ENCODE data around the gene CYP26B1.
A peak's percentile ranks its signal among the peaks of the same experiment; 100 is the strongest.

The CYP26B1 gene

GRCh38 chr2:72155151-72155550, 7.5 kb upstream of the CYP26B1 start:
- no peak for DNase-seq (ENCODE audit: low read depth in 1 of 2, low spot score in 1 of 2)

GRCh38 chr2:72154386-72154975, 6.8 kb upstream of the CYP26B1 start:
- DNase-seq (ENCODE audit: low read depth in 1 of 2, low spot score in 1 of 2): no peak

- no peak for DNase-seq (ENCODE audit: low read depth in 1 of 2, low spot score in 1 of 2)
Observed at GRCh38 chr2:72153924-72154323, 6.3 kb upstream of the CYP26B1 start.

- no peak for DNase-seq (ENCODE audit: low read depth in 1 of 2, low spot score in 1 of 2)
Observed at GRCh38 chr2:72153026-72153791, 5.5 kb upstream of the CYP26B1 start.

GRCh38 chr2:72150861-72151356, 3.2 kb upstream of the CYP26B1 start:
- no peak for DNase-seq (ENCODE audit: low read depth in 1 of 2, low spot score in 1 of 2)

GRCh38 chr2:72150157-72150860, 2.6 kb upstream of the CYP26B1 start:
- peak; percentile 25 to 33 for DNase-seq (ENCODE audit: low read depth in 1 of 2, low spot score in 1 of 2)

GRCh38 chr2:72149556-72150156, 2.0 kb upstream of the CYP26B1 start:
- no peak for DNase-seq (ENCODE audit: low read depth in 1 of 2, low spot score in 1 of 2)

GRCh38 chr2:72148837-72149555, 1.3 kb upstream of the CYP26B1 start:
- DNase-seq (ENCODE audit: low read depth in 1 of 2, low spot score in 1 of 2): no peak

- DNase-seq (ENCODE audit: low read depth in 1 of 2, low spot score in 1 of 2): no peak
Observed at GRCh38 chr2:72148003-72148836, 558 bp upstream of the CYP26B1 start.

- no peak for DNase-seq (ENCODE audit: low read depth in 1 of 2, low spot score in 1 of 2)
Observed at GRCh38 chr2:72146347-72147302, 1.0 kb downstream of the CYP26B1 start.

GRCh38 chr2:72145658-72146329, 1.9 kb downstream of the CYP26B1 start:
- no peak for DNase-seq (ENCODE audit: low read depth in 1 of 2, low spot score in 1 of 2)

GRCh38 chr2:72145289-72145657, 2.4 kb downstream of the CYP26B1 start:
- DNase-seq (ENCODE audit: low read depth in 1 of 2, low spot score in 1 of 2): no peak

GRCh38 chr2:72144632-72145288, 2.9 kb downstream of the CYP26B1 start:
- DNase-seq (ENCODE audit: low read depth in 1 of 2, low spot score in 1 of 2): no peak

- DNase-seq (ENCODE audit: low read depth in 1 of 2, low spot score in 1 of 2): no peak
Observed at GRCh38 chr2:72144274-72144631, 3.4 kb downstream of the CYP26B1 start.

- DNase-seq (ENCODE audit: low read depth in 1 of 2, low spot score in 1 of 2): no peak
Observed at GRCh38 chr2:72143441-72144273, 4.0 kb downstream of the CYP26B1 start.

GRCh38 chr2:72142570-72143440, 4.9 kb downstream of the CYP26B1 start:
- DNase-seq (ENCODE audit: low read depth in 1 of 2, low spot score in 1 of 2): no peak
